Transverse colon (tissue), 4 donors: ENCODE results near the gene FRAS1.

Experiments used
- CTCF ChIP-seq, 5 experiments: fragments of 200-600 bp in 3 of 5; fragments of 450-650 bp in 2 of 5; sonication (generic) in 3 of 5; IDR thresholded peaks; 1 replicate in 2 of 5; 2 replicates in 3 of 5; pipeline ENCODE4 v1.5.1; 2016 to 2017; ENCODE audit warnings: antibody characterized with exemption in 5 of 5, inconsistent platforms in 3 of 5, mild to moderate bottlenecking in 2 of 5, moderate library complexity in 1 of 5
- EP300 ChIP-seq: sonication (generic); formaldehyde crosslinking; IDR thresholded peaks from one replicate; pipeline ENCODE4 v1.6.1; 2017; ENCODE audit warnings: antibody characterized with exemption, low read depth
- POLR2A ChIP-seq: fragments of 450-650 bp; IDR thresholded peaks from one replicate; pipeline ENCODE4 v1.6.1; 2016; ENCODE audit warnings: antibody characterized with exemption, mild to moderate bottlenecking, moderate library complexity
- POLR2AphosphoS5 ChIP-seq, 3 donors: sonication (generic); formaldehyde crosslinking; IDR thresholded peaks; one replicate each; pipeline ENCODE4 v1.6.1; 2016; ENCODE audit warnings: antibody characterized with exemption in 3 of 3

- TF ChIP-seq POLR2A, result no peak
- TF ChIP-seq CTCF (IDR thresholded peaks at IDR 0.05), result no peak
- no peak for TF ChIP-seq EP300
- no peak for TF ChIP-seq POLR2AphosphoS5 (IDR thresholded peaks at IDR 0.05)
Observed at GRCh38 chr4:78131403-78131802, 74.3 kb downstream of the FRAS1 start.
